ENCODE measurements around the gene DKK3. TPM values are rescaled to one million over a fixed set of nuclear protein-coding genes. Genes with fewer than 3 reads are reported as not detected.

The DKK3 gene
- total RNA-seq, 1 donor from 2014 or later, result 23.9 TPM

GRCh38 chr11:11963842-11964773 lies 44.3 kb downstream of the DKK3 start:
- peaks cover 5% of the 10 kb centered on the region for H3K4me1 ChIP-seq
- no peak for DNase-seq (ENCODE audit: low spot score)
- H3F3A ChIP-seq (ENCODE audit: low read depth), result no peaks in the 10 kb centered on the region
- TF ChIP-seq EZH2 (IDR thresholded peaks at IDR 0.05), result no peak
- TF ChIP-seq EZH2phosphoT487 (IDR thresholded peaks at IDR 0.05), result no peak
- TF ChIP-seq CTCF (IDR thresholded peaks at IDR 0.05), result no peak
- Mint-ChIP-seq H3K9me3 (no peaks in the 10 kb centered on the region), H3K27me3 (ENCODE audit: insufficient read depth, low read depth) (peaks cover 6% of the 10 kb centered on the region), H3K4me3 (no peak overlapping the region), H3K4me1 (peaks cover 24% of the 10 kb centered on the region), H3K27ac (no peak overlapping the region), H3K36me3 (peaks cover 33% of the 10 kb centered on the region)
- no peak overlapping the region for H3K27ac ChIP-seq
- no peak overlapping the region for H3K9ac ChIP-seq
- no peak overlapping the region for H3K4me2 ChIP-seq
- no peaks in the 10 kb centered on the region for H3K36me3 ChIP-seq
- no peaks in the 10 kb centered on the region for H3K79me2 ChIP-seq (ENCODE audit: low read depth)
- H3K9me3 ChIP-seq (ENCODE audit: low read depth), result no peaks in the 10 kb centered on the region
- H4K20me1 ChIP-seq (ENCODE audit: low read depth), result no peaks in the 10 kb centered on the region
- H2AFZ ChIP-seq (replicated peaks), result no peak overlapping the region
- H3K4me3 ChIP-seq, result no peak overlapping the region
- H3K27me3 ChIP-seq, result no peaks in the 10 kb centered on the region

- no peaks in the 10 kb centered on the region for H3K9me3 Mint-ChIP-seq
These were observed 45.4 kb downstream of the DKK3 start for GRCh38 chr11:11963067-11963466.

GRCh38 chr11:11961399-11962028 lies 46.9 kb downstream of the DKK3 start:
- TF ChIP-seq EZH2 (IDR thresholded peaks at IDR 0.05) (no peak), CTCF (IDR thresholded peaks at IDR 0.05) (no peak)
- no peaks in the 10 kb centered on the region for H3K36me3 ChIP-seq
- no peak for DNase-seq (ENCODE audit: low spot score)
- no peaks in the 10 kb centered on the region for H3K27me3 ChIP-seq
- Mint-ChIP-seq H3K27me3 (ENCODE audit: insufficient read depth, low read depth) (peaks cover 6% of the 10 kb centered on the region), H3K27ac (no peak overlapping the region), H3K36me3 (peaks cover 35% of the 10 kb centered on the region), H3K4me3 (no peak overlapping the region), H3K9me3 (no peaks in the 10 kb centered on the region), H3K4me1 (peaks cover 12% of the 10 kb centered on the region)
- H3K9me3 ChIP-seq (ENCODE audit: low read depth), result no peaks in the 10 kb centered on the region
- peaks cover 19% of the 10 kb centered on the region for H3K4me1 ChIP-seq
- no peak overlapping the region for H3K4me2 ChIP-seq
- H3K27ac ChIP-seq, result no peak overlapping the region
- no peak overlapping the region for H3K4me3 ChIP-seq
- no peaks in the 10 kb centered on the region for H4K20me1 ChIP-seq (ENCODE audit: low read depth)
- peaks cover 8% of the 10 kb centered on the region for H3F3A ChIP-seq (ENCODE audit: low read depth)
- no peak overlapping the region for H2AFZ ChIP-seq (replicated peaks)
- no peak overlapping the region for H3K9ac ChIP-seq
- no peaks in the 10 kb centered on the region for H3K79me2 ChIP-seq (ENCODE audit: low read depth)

More at GRCh38 chr11:11963067-11963466, 45.4 kb downstream of the DKK3 start:
- Mint-ChIP-seq H3K27me3 (ENCODE audit: insufficient read depth, low read depth) (peaks cover 6% of the 10 kb centered on the region), H3K27ac (no peak overlapping the region), H3K36me3 (peaks cover 34% of the 10 kb centered on the region), H3K4me1 (peaks cover 23% of the 10 kb centered on the region), H3K4me3 (no peak overlapping the region)
- no peak for DNase-seq (ENCODE audit: low spot score)
- Histone ChIP-seq H2AFZ (replicated peaks) (no peak overlapping the region), H4K20me1 (ENCODE audit: low read depth) (no peaks in the 10 kb centered on the region), H3K9ac (no peak overlapping the region), H3K4me3 (no peak overlapping the region), H3K4me1 (peaks cover 9% of the 10 kb centered on the region), H3K27ac (no peak overlapping the region), H3K4me2 (no peak overlapping the region), H3K27me3 (no peaks in the 10 kb centered on the region), H3F3A (ENCODE audit: low read depth) (peaks cover under 1% of the 10 kb centered on the region), H3K36me3 (no peaks in the 10 kb centered on the region), H3K79me2 (ENCODE audit: low read depth) (no peaks in the 10 kb centered on the region), H3K9me3 (ENCODE audit: low read depth) (no peaks in the 10 kb centered on the region)
- TF ChIP-seq EZH2 (IDR thresholded peaks at IDR 0.05) (no peak), CTCF (IDR thresholded peaks at IDR 0.05) (no peak), EZH2phosphoT487 (IDR thresholded peaks at IDR 0.05) (no peak)

All from neural progenitor cell (in vitro differentiated cells).